Fibroblast of peridontal ligament (primary cell): Measurements from ENCODE around the gene ADAMTS12.
"Not testable (repeated sequence)": the region's sequence is repeated elsewhere in the genome, so short reads cannot be mapped to it uniquely, and the experiment has no call there.

Source experiments
- DNase-seq: peaks from one replicate; pipeline ENCODE4 v3.0.0-alpha.2; 2010; ENCODE audit errors: extremely low read depth

Gene ADAMTS12, protein sequence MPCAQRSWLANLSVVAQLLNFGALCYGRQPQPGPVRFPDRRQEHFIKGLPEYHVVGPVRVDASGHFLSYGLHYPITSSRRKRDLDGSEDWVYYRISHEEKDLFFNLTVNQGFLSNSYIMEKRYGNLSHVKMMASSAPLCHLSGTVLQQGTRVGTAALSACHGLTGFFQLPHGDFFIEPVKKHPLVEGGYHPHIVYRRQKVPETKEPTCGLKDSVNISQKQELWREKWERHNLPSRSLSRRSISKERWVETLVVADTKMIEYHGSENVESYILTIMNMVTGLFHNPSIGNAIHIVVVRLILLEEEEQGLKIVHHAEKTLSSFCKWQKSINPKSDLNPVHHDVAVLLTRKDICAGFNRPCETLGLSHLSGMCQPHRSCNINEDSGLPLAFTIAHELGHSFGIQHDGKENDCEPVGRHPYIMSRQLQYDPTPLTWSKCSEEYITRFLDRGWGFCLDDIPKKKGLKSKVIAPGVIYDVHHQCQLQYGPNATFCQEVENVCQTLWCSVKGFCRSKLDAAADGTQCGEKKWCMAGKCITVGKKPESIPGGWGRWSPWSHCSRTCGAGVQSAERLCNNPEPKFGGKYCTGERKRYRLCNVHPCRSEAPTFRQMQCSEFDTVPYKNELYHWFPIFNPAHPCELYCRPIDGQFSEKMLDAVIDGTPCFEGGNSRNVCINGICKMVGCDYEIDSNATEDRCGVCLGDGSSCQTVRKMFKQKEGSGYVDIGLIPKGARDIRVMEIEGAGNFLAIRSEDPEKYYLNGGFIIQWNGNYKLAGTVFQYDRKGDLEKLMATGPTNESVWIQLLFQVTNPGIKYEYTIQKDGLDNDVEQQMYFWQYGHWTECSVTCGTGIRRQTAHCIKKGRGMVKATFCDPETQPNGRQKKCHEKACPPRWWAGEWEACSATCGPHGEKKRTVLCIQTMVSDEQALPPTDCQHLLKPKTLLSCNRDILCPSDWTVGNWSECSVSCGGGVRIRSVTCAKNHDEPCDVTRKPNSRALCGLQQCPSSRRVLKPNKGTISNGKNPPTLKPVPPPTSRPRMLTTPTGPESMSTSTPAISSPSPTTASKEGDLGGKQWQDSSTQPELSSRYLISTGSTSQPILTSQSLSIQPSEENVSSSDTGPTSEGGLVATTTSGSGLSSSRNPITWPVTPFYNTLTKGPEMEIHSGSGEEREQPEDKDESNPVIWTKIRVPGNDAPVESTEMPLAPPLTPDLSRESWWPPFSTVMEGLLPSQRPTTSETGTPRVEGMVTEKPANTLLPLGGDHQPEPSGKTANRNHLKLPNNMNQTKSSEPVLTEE (N-terminal part only)

DNA sequence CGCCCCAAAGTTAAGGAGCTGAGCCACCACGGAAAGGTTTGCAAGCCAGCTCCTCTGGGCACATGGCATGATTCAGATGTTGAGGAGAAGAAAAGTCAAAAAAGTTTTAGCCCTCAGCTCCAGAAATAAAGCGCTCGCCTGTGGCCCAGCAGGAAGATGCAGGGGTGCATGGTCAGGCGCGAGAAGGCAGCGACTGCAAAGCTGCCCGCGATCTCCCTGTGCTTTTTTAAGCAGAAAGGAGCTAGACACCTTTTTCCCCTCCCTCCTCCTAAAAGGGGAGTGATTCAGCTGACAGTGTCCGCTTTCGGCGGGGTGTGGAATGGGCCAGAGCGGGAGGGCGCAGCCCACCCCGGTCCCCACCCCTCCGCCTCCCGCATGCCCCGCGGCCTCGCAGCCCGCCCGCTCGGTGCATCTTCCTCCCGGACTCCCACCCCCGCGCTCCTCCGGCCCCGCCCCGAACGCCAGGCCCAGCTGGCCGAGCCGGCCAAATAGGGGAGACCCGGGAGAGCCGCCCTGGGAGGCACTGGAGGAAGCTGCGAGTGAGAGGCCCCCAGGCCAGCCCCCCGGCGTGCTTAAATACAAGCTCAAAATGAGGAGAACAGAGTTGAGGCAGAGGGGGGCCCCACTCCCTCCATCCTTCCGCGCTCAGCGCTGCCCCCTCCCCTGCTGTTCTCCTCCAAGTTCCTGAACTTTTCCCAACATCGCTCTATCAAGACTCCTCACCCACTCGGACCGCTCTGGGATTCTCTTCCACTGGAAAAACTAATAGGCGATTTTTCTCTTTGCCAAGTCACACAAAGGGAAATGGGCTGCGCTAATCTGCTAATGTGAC is at the start of gene ADAMTS12:
ADAMTS12 (minus strand) TSS at position 203 of the 832 bp plus-strand sequence; CDS start at position 69, 134 bp downstream.
- DNase-seq = peak; percentile 43

DNA sequence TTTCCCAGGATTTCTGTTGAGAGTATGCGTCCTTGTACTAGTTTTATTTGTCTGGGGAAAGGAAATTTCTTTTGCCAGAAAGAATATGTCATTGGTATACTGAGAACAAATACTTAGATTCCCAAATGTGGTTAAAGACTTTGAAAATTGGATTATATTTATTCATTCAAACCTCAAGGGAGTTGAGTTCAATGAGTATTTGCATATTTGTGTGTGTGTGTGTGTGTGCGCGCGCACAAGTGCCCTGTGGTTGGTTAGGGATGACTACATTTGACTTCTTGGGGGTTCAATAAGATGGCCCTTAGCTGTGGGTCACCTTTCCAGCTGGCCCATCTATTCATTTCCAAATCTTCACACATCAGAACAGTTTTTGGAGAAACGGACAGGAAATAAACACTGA is 49.3 kb upstream of the ADAMTS12 start:
- DNase-seq = no peak

DNA sequence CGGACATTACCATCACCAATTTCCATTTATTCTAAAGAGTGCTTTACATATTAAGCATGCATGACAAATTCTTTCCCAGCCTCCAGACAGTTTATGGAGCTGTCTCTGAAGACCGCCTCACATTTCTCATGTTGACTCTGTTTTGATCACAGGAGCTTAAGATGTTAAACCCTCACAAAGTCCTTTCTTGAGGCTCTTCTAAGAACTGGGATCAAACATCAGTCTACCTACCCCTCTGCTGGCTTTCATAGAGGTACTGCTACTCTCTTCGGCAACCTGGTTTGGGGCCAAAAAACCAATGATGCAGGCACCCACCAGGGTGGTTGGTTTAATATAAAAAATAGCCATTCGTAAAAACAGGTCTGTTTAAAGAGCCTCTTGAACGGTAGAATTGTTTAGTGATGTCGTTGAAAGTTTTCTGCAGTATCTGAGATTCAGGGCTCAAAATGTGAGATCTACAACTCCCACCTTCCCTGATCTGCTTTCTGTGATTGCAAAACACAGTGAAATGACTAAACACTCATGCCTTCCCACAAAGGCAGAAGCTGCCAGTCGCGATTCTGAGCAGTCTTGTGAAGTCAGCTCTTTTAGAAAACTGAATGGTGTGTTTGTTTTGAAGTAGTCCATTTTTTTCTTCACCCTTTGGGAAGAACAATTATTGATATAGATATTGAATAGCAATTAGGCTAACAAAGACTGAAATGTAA is 47.9 kb upstream of the ADAMTS12 start:
- DNase-seq = peak; percentile 31

DNA sequence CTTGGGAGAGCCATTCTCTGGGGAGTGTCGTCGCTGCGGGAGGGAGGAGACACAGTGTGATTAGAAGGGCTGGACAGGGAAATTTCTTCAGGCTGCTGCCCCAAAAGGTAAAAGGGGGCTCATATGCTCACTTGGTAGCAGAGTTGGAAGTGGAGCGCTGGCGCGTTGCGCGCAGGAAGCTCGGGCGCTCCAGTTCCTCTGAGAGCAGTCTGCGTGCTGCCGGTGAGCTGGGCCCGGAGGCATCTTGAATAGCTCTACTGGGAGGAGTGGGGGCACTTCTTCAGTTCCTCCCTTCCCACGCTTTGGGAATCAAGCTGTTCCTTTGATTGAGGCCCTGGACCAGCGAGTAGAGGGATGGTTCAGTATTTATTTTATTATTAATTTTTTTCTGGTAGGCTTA is 47.1 kb upstream of the ADAMTS12 start:
- DNase-seq = no peak

DNA sequence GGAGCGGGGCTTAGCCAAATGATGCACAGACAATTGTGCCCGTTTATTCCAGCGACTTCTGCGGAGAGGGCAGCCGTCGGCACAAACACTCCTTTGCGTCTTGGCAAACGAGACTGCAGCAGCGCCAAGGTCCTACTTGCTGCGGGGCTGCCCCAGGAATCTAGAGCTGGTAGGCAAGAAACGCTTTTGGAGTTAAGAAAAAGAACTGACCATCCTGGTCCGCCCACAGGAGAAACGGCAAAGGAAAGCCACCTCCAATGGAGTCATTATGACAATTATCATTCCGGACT is 46.7 kb upstream of the ADAMTS12 start:
- no peak for DNase-seq

DNA sequence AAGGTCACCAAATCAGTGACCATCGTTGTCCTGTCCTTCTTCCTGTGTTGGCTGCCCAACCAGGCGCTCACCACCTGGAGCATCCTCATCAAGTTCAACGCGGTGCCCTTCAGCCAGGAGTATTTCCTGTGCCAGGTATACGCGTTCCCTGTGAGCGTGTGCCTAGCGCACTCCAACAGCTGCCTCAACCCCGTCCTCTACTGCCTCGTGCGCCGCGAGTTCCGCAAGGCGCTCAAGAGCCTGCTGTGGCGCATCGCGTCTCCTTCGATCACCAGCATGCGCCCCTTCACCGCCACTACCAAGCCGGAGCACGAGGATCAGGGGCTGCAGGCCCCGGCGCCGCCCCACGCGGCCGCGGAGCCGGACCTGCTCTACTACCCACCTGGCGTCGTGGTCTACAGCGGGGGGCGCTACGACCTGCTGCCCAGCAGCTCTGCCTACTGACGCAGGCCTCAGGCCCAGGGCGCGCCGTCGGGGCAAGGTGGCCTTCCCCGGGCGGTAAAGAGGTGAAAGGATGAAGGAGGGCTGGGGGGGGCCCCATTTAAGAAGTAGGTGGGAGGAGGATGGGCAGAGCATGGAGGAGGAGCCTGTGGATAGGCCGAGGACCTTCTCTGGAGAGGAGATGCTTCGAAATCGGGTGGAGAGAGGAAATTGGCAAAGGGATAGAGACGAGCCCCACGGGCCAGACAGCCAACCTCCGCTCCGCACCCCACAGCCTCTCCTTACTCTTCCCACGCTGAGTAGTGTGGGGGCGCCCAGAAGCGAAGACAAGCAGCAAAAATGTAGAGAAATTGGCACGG is 46.1 kb upstream of the ADAMTS12 start:
- no peak for DNase-seq

DNA sequence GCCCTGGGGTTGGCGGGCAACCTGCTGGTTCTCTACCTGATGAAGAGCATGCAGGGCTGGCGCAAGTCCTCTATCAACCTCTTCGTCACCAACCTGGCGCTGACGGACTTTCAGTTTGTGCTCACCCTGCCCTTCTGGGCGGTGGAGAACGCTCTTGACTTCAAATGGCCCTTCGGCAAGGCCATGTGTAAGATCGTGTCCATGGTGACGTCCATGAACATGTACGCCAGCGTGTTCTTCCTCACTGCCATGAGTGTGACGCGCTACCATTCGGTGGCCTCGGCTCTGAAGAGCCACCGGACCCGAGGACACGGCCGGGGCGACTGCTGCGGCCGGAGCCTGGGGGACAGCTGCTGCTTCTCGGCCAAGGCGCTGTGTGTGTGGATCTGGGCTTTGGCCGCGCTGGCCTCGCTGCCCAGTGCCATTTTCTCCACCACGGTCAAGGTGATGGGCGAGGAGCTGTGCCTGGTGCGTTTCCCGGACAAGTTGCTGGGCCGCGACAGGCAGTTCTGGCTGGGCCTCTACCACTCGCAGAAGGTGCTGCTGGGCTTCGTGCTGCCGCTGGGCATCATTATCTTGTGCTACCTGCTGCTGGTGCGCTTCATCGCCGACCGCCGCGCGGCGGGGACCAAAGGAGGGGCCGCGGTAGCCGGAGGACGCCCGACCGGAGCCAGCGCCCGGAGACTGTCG is 45.4 kb upstream of the ADAMTS12 start:
- no peak for DNase-seq

DNA sequence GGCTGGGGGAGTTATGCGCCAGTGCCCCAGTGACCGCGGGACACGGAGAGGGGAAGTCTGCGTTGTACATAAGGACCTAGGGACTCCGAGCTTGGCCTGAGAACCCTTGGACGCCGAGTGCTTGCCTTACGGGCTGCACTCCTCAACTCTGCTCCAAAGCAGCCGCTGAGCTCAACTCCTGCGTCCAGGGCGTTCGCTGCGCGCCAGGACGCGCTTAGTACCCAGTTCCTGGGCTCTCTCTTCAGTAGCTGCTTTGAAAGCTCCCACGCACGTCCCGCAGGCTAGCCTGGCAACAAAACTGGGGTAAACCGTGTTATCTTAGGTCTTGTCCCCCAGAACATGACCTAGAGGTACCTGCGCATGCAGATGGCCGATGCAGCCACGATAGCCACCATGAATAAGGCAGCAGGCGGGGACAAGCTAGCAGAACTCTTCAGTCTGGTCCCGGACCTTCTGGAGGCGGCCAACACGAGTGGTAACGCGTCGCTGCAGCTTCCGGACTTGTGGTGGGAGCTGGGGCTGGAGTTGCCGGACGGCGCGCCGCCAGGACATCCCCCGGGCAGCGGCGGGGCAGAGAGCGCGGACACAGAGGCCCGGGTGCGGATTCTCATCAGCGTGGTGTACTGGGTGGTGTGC is 44.7 kb upstream of the ADAMTS12 start, which contains the start of gene RXFP3:
RXFP3 (plus strand) TSS at position 6 of the 636 bp plus-strand sequence; CDS start at position 361, 355 bp downstream.
- DNase-seq = no peak

DNA sequence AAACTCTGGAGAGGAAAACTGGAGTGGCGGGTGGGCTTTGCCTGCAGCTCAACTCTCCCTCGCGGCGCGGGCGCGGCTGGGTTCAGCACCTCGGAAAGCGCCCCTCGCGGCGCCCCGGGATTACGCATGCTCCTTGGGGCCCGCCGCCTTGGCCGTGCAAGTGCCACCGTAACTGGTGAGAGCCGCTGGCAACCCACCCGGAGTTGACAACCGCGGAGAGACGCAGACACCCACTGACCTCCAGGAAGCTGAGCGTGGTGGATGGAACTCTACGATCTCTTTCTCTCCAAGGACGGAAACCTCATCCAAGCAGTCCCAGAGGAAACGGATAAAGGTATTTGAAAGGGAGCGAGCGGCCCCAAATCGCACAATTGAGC is 44.2 kb upstream of the ADAMTS12 start:
- peak; percentile 55 for DNase-seq

DNA sequence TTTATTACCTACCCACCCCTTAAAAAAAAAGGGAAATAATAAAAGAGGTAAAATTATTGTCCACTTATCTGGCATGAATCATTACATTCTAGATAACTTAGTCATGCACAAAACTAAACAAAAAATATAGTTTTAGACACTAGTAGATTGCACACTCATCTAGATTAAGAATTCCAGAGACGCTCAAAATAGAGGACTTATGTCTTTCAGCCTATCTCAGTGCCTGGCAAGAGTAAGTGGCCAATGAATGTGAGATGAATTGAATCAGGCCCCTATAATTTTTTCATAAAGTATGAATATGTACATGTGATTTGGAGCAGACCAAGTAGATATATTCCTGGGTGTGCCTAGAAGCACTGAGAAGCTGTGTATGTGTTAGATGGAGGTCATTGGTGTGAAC is 42.4 kb upstream of the ADAMTS12 start:
- DNase-seq = peak; percentile 8

DNA sequence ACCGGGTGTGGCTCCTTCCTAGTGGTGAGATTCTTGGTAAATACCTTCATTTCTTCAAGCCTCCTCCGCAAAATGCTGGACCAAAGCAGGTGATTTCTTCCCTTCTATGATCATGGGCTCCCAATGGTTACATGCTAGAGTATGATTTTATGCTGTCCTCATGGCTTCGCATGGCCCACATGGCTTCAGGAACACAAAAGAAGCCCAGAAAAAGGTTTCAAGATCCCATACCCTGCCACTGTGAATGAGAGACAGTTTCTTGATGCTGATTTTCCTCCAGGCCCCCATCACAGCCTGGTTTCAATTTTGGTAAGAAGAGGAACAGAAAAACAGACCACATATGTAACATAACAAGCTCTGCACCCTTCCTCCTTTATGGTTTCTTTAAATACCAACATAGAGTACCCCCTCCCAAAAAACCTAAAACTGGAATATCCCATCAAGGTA is 42.0 kb upstream of the ADAMTS12 start:
- no peak for DNase-seq

DNA sequence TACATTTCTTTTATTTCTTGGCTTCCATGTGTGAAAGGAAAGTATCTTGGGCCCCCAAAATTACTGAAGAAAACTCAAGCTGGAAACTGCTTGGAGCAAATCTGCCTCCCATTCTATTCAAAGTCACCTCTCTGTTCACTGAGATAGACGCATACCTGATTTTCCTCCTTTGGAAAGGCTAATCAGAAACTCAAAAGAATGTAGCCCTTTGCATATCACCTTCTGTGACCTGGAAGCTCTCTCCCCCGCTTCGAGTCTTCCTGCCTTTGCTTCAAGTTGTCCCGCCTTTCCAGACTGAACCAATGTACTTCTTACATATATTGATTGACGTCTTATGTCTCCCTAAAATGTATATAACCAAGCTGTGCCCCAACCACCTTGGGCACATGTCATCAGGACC is 39.3 kb upstream of the ADAMTS12 start:
- no peak for DNase-seq

DNA sequence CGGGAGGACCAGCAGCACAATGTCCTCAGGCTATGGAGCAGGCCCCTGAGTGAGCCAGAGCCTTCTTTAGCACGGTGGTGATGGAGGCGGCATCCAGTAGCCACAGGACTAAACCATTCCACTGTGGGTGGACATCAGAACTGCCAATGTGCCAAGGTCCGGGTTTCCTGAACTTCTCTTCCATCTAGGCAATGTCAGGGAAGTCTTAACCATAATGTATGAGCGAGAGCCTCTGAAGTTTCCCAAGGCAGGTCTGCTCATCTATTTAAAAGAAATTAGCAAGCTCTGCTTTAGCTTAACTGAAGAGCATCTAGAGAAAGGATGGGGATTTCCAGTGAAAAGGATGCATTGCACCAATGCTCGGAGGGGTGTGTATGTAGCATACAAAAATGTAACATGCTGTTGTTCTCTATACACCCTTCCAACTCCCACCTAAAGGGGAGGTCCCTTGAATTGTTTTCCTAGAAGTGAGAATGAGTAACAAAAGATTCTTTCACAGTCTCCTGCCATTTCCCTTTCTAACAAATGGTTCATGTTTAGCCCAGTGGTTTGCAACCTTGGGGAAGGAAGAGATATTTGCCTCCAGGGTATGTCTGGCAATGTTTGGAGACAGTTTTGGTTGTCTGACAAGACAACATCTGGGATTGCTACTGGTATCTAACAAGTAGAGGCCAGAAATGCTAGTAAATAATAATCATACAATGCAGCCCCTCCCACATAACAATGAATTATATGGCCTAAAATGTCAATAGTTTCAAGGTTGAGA is 38.3 kb upstream of the ADAMTS12 start:
- DNase-seq = no peak

DNA sequence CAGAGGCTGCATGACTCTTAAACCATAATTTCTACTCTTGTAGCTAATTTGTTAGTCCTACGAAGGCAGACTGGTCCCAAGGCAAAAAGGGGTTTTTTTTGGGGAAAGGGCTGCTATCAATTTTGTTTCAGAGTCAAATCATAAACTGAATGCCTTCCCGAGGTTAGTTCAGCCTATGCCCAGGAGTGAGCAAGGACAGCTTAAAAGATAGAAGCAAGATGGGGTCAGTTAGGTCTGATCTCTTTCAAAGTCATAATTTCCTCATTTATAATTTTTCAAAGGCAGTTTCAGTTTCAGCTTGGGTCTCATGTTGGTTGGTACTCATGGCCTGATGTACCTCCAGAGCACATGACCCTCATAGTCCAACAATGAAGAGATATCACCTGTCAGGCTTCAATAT is 36.5 kb upstream of the ADAMTS12 start:
- no peak for DNase-seq

DNA sequence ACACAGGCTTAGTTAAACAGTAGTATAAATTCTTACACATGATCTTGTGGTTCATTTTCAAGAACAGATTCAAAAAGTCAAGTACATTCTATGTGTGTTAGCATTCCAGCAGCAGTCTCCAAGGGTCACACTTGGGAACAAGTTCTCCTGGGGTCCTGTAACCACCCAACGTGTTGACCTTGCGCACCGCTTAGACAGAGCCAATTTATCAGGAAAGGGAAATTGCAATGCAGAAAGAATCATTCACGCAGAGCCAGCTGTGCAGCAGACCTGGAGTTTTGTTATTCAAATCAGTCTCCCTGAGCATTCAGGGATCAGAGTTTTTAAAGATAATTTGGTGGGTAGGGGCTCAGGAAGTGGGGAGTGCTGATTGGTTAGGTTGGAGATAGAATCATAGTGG is 35.9 kb upstream of the ADAMTS12 start:
- DNase-seq = no peak

DNA sequence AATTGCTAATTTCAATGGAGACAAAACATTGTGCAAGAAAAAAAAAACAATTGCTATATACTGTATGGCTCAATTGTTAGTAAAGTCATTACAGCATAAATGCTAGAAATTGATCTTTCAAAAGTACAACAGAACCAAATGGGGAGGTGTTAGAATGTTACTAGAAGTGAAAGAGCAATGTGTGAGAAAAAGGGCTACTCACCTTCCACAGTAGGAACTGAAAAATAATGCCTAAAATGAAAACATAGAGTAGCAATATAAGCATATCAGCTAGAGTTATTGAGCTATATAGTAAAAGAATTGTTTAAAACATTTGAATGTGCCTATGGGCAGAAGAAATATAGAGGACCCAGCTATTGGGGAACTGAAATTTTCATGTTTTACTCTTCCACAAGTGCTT is 33.5 kb upstream of the ADAMTS12 start:
- no peak for DNase-seq

DNA sequence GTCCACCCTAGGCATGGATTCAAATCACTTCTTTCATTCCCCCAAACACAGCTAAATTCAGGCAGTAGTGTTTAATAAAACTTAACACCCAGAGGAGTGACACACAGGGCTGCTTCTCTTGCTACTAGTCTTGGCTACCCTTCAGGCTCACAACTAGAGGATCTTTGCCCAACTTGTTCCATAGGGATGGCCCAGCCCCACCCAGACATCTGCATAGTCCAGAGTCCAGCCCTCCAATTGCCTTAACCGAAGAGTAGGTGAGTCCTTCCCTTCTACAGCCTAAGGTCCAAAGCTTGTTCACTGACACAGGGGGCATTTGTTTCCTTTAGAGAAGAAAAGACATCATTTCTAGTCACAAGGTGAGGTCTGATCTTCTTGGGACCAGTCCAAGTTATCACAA is 29.2 kb upstream of the ADAMTS12 start:
- no peak for DNase-seq

DNA sequence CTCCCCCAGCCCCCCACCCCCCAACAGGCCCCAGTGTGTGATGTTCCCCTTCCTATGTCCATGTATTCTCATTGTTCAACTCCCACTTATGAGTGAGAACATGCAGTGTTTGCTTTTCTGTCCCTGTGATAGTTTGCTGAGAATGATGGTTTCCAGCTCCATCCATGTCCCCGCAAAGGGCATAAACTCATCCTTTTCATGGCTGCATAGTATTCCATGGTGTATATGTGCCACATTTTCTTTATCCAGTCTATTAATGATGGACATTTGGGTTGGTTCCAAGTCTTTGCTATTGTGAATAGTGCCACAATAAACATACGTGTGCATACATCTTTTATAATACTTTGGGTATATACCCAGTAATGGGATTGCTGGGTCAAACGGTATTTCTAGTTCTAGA is 23.1 kb upstream of the ADAMTS12 start:
- not testable (repeated sequence) for DNase-seq
